Keratinocyte (primary cell): ENCODE results near the gene UBE2I. TPM values are rescaled to one million over a fixed set of nuclear protein-coding genes. Genes with fewer than 3 reads are reported as not detected.

Experiments
- DNase-seq: peaks from one replicate; pipeline ENCODE4 v3.0.0-alpha.2; 2011; ENCODE audit warnings: low read depth, missing footprints, low spot score
- FAIRE-seq: peaks from 2 replicates; lab custom pipeline; 2011; peaks lifted over from hg19 to GRCh38; lab: Jason Lieb, UNC
- H2AFZ ChIP-seq: 2 replicates; pipeline ENCODE4 v1.6.0; 2012; ENCODE audit warnings: low read length, control low read depth, inconsistent platforms; ENCODE audit not compliant: control insufficient read depth
- H3K27ac ChIP-seq: 2 replicates; pipeline ENCODE4 v1.5.1; 2011; ENCODE audit warnings: low read length; ENCODE audit not compliant: control insufficient read depth, insufficient read depth
- H3K27me3 ChIP-seq: 3 replicates; pipeline ENCODE4 v1.6.0; 2011; ENCODE audit warnings: low read length; ENCODE audit not compliant: control insufficient read depth, insufficient read depth; ENCODE audit errors: extremely low read depth
- H3K36me3 ChIP-seq, 2 experiments: 2 replicates in 1 of 2; 3 replicates in 1 of 2; pipeline ENCODE4 v1.5.1; 2011; ENCODE audit warnings: low read length in 2 of 2, mild to moderate bottlenecking in 1 of 2; ENCODE audit not compliant: control insufficient read depth in 2 of 2, insufficient read depth in 2 of 2; ENCODE audit errors: extremely low read depth in 1 of 2
- H3K4me1 ChIP-seq: 3 replicates; pipeline ENCODE4 v1.5.1; 2011; ENCODE audit warnings: low read length; ENCODE audit not compliant: control insufficient read depth, insufficient read depth; ENCODE audit errors: extremely low read depth
- H3K4me2 ChIP-seq: 3 replicates; pipeline ENCODE4 v1.6.0; 2011; ENCODE audit warnings: low read depth, low read length; ENCODE audit not compliant: control insufficient read depth, insufficient read depth; ENCODE audit errors: extremely low read depth
- H3K4me3 ChIP-seq, 3 experiments: fragments of 200-600 bp in 1 of 3; sonication (generic) in 1 of 3; 2 replicates in 2 of 3; 3 replicates in 1 of 3; pipeline ENCODE4 v1.5.1; 2011 to 2016; ENCODE audit warnings: low read length in 3 of 3, mild to moderate bottlenecking in 3 of 3, control low read depth in 2 of 3, inconsistent platforms in 1 of 3, low read depth in 1 of 3, mixed read lengths in 1 of 3, mixed run types in 1 of 3, moderate library complexity in 1 of 3; ENCODE audit not compliant: control insufficient read depth in 2 of 3, insufficient read depth in 2 of 3; ENCODE audit errors: extremely low read depth in 1 of 3
- H3K79me2 ChIP-seq: 2 replicates; pipeline ENCODE4 v1.6.0; 2012; ENCODE audit warnings: low read length; ENCODE audit not compliant: control insufficient read depth, insufficient read depth
- H3K9ac ChIP-seq: 3 replicates; pipeline ENCODE4 v1.6.0; 2011; ENCODE audit warnings: low read length; ENCODE audit not compliant: control insufficient read depth, insufficient read depth; ENCODE audit errors: extremely low read depth
- H3K9me1 ChIP-seq: 3 replicates; pipeline ENCODE4 v1.6.0; 2011; ENCODE audit warnings: low read length; ENCODE audit not compliant: control insufficient read depth, insufficient read depth; ENCODE audit errors: extremely low read depth
- H3K9me3 ChIP-seq: 2 replicates; pipeline ENCODE4 v1.5.1; 2012; ENCODE audit warnings: low read depth, low read length; ENCODE audit not compliant: control insufficient read depth
- H4K20me1 ChIP-seq: 3 replicates; pipeline ENCODE4 v1.6.0; 2011; ENCODE audit warnings: low read length; ENCODE audit not compliant: control insufficient read depth, insufficient read depth; ENCODE audit errors: extremely low read depth
- CTCF ChIP-seq, 3 experiments: IDR thresholded peaks in 1 of 3; conservative IDR thresholded peaks in 1 of 3; optimal IDR thresholded peaks in 1 of 3; 2 replicates in 2 of 3; 3 replicates in 1 of 3; pipeline versions ENCODE3 to v1.5.1; 2011; ENCODE audit warnings: low read length in 3 of 3, mild to moderate bottlenecking in 3 of 3, moderate library complexity in 2 of 3, control low read depth in 1 of 3, inconsistent platforms in 1 of 3; ENCODE audit not compliant: insufficient read depth in 2 of 3; ENCODE audit errors: extremely low read depth in 1 of 3
- EZH2 ChIP-seq: IDR thresholded peaks from one replicate; pipeline ENCODE4 v1.6.1; 2012; ENCODE audit warnings: inconsistent platforms, mild to moderate bottlenecking, low read length, moderate library complexity
- dilution Hi-C: fragments of 300-500 bp; cut with MboI; formaldehyde crosslinking; loops from one replicate; pipeline ENCODE4 v1.7.0; 2020; ENCODE audit warnings: low sequenced_read_pairs; ENCODE audit not compliant: extremely low pct_ligation_motif_present
- polyA plus RNA-seq, 5 experiments: library from polyadenylated mRNA; depleted of rRNA in 3 of 5; stranded (reverse) in 3 of 5; stranded (forward) in 1 of 5; unstranded in 1 of 5; fragments of >200 nt; gene quantifications; 1 replicate in 1 of 5; 2 replicates in 3 of 5; 3 replicates in 1 of 5; pipeline versions ENCODE4 v1.2.1 to v1.2.3, GENCODE V29; 2011 to 2012; ENCODE audit warnings: missing spikeins in 2 of 5, low read depth in 1 of 5, low replicate concordance in 1 of 5

UBE2I gene
- polyA plus RNA-seq, 1 donor (not counting 4 experiments of a cell fraction or from before 2014, with no cell fraction given): 157 TPM

- peaks cover 4% of the 10 kb centered on the region for H3K9me1 ChIP-seq
- peak within 1 kb of the TSS; percentile 77 for H3K4me2 ChIP-seq
- H3K9me3 ChIP-seq: no peaks in the 10 kb centered on the region
- peak within 1 kb of the TSS; percentile 81 for H3K9ac ChIP-seq
- TF ChIP-seq CTCF (optimal IDR thresholded peaks at IDR 0.05 in 1 of 3, IDR thresholded peaks at IDR 0.05 in 1 of 3, conservative IDR thresholded peaks at IDR 0.05 in 1 of 3; ENCODE audit: extremely low read depth in 1 of 3, insufficient read depth in 2 of 3, low read length in 3 of 3) (no peak), EZH2 (no peak)
- peak within 1 kb of the TSS; percentile 69 for H2AFZ ChIP-seq
- no peaks in the 10 kb centered on the region for H3K27me3 ChIP-seq
- H4K20me1 ChIP-seq: peaks cover 2% of the 10 kb centered on the region
- no peak for FAIRE-seq
- H3K79me2 ChIP-seq: peaks cover 61% of the 10 kb centered on the region
- peak; percentile 54 for DNase-seq
- peak within 1 kb of the TSS; percentile 56 for H3K27ac ChIP-seq
- H3K4me3 ChIP-seq: peak within 1 kb of the TSS; percentile 64 to 97 (median 90)
- H3K4me1 ChIP-seq: peaks cover 30% of the 10 kb centered on the region
- peaks cover 12 to 15% of the 10 kb centered on the region in 2 experiments for H3K36me3 ChIP-seq
- dilution Hi-C loops: no loop called here
These were observed 42.3 kb downstream of the UBE2I start, which contains the start of the genes GNPTG and TSR3 for GRCh38 chr16:1351582-1352362. Gene GNPTG, plus strand, starts transcription at chr16:1351931. Its CDS starts 35 bp downstream, at chr16:1351966. Gene TSR3, minus strand, starts transcription at chr16:1351878. Its CDS starts 74 bp downstream, at chr16:1351804.

- TF ChIP-seq EZH2 (no peak), CTCF (optimal IDR thresholded peaks at IDR 0.05 in 1 of 3, IDR thresholded peaks at IDR 0.05 in 1 of 3, conservative IDR thresholded peaks at IDR 0.05 in 1 of 3; ENCODE audit: extremely low read depth in 1 of 3, insufficient read depth in 2 of 3, low read length in 3 of 3) (no peak)
- Histone ChIP-seq H3K27ac (no peak overlapping the region), H3K79me2 (peaks cover 69% of the 10 kb centered on the region), H3K9ac (no peak overlapping the region), H3K4me1 (peaks cover 18% of the 10 kb centered on the region), H2AFZ (no peak overlapping the region), H3K9me3 (no peaks in the 10 kb centered on the region), H3K36me3 (peaks cover 3 to 4% of the 10 kb centered on the region in 2 experiments), H3K9me1 (peaks cover 4% of the 10 kb centered on the region), H4K20me1 (no peaks in the 10 kb centered on the region), H3K4me3 (no peak overlapping the region), H3K4me2 (no peak overlapping the region), H3K27me3 (no peaks in the 10 kb centered on the region)
- no peak for DNase-seq
- no peak for FAIRE-seq
- dilution Hi-C loops: no loop called here
These were observed 45.5 kb downstream of the UBE2I start for GRCh38 chr16:1354815-1355540.
